ENCODE measurements around the gene SLC17A2.

GRCh38 chr6:25899123-25899522 is 31.4 kb downstream of the SLC17A2 start:
- TF ChIP-seq, protein P1, sequence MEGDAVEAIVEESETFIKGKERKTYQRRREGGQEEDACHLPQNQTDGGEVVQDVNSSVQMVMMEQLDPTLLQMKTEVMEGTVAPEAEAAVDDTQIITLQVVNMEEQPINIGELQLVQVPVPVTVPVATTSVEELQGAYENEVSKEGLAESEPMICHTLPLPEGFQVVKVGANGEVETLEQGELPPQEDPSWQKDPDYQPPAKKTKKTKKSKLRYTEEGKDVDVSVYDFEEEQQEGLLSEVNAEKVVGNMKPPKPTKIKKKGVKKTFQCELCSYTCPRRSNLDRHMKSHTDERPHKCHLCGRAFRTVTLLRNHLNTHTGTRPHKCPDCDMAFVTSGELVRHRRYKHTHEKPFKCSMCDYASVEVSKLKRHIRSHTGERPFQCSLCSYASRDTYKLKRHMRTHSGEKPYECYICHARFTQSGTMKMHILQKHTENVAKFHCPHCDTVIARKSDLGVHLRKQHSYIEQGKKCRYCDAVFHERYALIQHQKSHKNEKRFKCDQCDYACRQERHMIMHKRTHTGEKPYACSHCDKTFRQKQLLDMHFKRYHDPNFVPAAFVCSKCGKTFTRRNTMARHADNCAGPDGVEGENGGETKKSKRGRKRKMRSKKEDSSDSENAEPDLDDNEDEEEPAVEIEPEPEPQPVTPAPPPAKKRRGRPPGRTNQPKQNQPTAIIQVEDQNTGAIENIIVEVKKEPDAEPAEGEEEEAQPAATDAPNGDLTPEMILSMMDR (IDR thresholded peaks at IDR 0.05): no peak
- TF ChIP-seq ZFX (IDR thresholded peaks at IDR 0.05; ENCODE audit: borderline replicate concordance): no peak
